ENCODE results near the gene GGNBP2.

- TF ChIP-seq, protein P1, sequence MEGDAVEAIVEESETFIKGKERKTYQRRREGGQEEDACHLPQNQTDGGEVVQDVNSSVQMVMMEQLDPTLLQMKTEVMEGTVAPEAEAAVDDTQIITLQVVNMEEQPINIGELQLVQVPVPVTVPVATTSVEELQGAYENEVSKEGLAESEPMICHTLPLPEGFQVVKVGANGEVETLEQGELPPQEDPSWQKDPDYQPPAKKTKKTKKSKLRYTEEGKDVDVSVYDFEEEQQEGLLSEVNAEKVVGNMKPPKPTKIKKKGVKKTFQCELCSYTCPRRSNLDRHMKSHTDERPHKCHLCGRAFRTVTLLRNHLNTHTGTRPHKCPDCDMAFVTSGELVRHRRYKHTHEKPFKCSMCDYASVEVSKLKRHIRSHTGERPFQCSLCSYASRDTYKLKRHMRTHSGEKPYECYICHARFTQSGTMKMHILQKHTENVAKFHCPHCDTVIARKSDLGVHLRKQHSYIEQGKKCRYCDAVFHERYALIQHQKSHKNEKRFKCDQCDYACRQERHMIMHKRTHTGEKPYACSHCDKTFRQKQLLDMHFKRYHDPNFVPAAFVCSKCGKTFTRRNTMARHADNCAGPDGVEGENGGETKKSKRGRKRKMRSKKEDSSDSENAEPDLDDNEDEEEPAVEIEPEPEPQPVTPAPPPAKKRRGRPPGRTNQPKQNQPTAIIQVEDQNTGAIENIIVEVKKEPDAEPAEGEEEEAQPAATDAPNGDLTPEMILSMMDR (IDR thresholded peaks at IDR 0.05 in 4 of 5, conservative IDR thresholded peaks at IDR 0.05 in 1 of 5), result no peak
- no peak for TF ChIP-seq POLR2A (IDR thresholded peaks at IDR 0.05)
Measured at GRCh38 chr17:36576793-36577192, 32.1 kb downstream of the GGNBP2 start.

Data from gastrocnemius medialis (tissue), 4 donors.